ENCODE data around the gene BBLN.

Gene BBLN

DNA sequence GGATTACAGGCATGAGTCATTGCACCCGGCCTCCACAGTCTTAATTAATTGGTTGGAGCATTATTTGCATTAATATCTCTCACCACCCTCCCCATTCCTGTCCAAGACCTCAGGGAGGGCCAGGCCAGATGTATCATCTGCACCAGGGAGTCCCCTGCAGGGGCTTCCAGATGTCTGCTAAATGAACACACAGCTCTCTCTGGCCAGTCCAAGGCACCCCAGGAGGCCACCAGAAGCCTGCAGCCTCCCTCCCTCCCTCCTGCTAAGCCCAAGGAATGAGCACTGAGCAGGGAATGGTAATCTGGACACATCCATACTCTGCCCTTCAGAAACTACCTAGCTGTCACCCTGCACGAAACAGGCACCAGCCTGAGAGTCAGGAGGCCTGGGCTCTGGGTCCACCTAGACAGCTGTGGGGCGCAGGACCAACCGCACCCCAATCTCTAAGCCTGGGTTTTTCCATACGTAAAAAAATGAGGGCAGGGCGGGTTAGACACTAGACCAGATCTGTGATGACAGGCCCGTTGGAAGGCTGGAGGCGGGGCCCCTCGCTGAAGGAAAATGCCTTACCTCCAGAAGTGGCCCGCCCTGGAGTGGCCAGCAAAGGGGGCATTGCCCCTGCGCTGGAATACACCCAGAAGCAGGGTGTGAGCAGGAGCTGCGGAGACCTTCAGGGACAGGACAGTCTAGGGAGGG is 23.0 kb downstream of the BBLN start:
- DNase-seq (ENCODE audit: extremely low spot score): no peak
- ChIA-PET CTCF (interaction anchor here (1.1 to 2.0 kb wide), 6 partner anchors 8 to 159 kb away, joined by 3 to 6 read pairs (median 4); no protein-coding TSS in a partner anchor), POLR2A (no interaction called here)
- no peak for TF ChIP-seq CTCF (IDR thresholded peaks at IDR 0.05; ENCODE audit: control extremely low read depth, extremely low read depth, low read depth, missing control alignments)

DNA sequence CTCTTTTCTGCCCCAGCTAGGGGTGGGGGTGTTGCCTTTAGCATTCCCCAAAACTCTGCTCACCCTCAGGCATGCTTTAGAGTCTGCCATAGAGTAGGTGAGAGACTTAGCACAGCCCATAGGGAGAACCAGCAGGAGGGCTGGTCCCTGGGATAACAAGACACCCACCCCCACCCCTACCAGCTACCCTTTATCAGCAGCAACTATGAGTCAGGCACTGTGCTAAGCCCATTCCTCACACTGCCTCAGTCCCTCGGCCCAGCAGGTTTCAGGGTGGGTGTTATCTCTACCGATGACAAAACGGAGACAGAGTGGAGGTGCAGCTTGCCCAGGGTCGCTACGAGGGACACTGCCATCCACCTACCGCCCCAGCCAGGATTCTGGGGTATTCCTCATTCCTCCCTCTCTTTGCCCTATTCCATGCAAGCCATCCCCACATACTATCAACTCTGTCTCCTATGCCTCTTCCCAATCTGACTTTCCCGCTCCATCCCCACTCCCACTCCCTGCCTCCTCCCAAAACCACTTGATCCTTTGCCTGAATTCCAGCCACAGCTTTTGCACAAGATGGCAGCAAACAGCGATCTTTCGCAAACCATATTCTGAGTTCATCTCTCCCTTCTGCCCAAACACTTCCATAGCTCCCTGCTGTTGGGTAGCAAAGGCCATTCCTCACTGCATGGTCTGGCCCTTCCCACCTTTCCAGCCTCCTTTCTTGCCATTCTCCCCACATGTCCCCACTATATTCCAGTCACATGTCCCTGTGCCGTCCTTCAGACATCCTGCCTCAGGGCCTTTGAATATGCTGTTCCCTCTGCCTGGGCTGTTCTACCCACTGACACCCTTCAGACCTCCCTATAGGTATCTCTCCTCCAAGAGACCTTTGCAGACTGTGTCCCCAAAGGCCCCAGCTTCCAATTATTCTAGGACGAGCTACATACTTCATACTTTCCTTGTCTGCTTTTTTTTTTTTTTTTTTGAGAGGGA is 26.2 kb downstream of the BBLN start:
- no peak for DNase-seq (ENCODE audit: extremely low spot score)
- ChIA-PET CTCF (interaction anchor here (0.9 to 2.2 kb wide), 9 partner anchors 10 to 516 kb away, joined by 3 to 7 read pairs (median 3); partner anchors contain the start of gene PKN3), POLR2A (no interaction called here)
- TF ChIP-seq CTCF (IDR thresholded peaks at IDR 0.05; ENCODE audit: control extremely low read depth, extremely low read depth, low read depth, missing control alignments): no peak

DNA sequence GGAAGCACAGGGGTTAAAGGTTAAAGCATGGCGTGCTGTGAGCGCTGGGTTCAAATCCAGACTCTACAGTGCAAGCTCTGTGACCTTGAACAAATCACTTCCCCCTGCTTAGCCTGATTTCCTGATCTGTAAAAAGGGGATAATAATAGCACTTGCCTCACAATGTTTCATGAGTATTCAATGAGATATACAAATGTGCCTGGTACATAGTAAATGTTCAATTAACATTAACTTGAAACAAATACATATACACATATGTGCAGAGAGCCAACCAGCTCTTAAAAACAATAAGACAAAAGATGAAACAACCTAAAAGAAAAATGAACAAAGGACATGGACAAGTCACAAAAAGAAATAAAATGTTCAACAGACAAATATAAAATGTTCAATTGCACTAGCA is 27.3 kb downstream of the BBLN start:
- DNase-seq (ENCODE audit: extremely low spot score): no peak
- TF ChIP-seq CTCF (IDR thresholded peaks at IDR 0.05; ENCODE audit: control extremely low read depth, extremely low read depth, low read depth, missing control alignments): no peak
- ChIA-PET POLR2A (no interaction called here), CTCF (interaction anchor here (0.9 to 2.2 kb wide), 7 partner anchors 9 to 515 kb away, joined by 3 to 7 read pairs (median 3); partner anchors contain the start of gene PKN3)

DNA sequence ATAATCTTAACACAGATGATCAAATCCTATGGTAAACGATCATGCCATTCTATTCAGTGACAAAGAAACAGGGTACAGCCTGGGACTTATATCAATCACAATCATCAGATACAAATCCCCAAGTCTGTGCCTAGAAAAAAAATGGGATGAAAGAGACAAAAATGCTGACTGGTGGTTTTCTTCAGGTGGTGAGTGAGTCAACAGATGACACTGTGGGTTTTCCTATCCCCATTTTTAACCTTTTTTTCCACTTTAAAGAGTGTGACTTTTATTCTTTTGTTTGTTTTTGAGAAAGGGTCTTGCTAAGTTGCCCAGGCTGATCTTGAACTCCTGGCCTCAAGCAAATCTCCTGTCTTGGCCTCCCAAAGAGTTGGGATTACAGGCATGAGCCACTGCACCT is 28.1 kb downstream of the BBLN start:
- ChIA-PET CTCF (no interaction called here), POLR2A (no interaction called here)
- TF ChIP-seq CTCF (IDR thresholded peaks at IDR 0.05; ENCODE audit: control extremely low read depth, extremely low read depth, low read depth, missing control alignments): no peak
- no peak for DNase-seq (ENCODE audit: extremely low spot score)

GRCh38 chr9:128190013-128190412 is 29.9 kb downstream of the BBLN start:
- no peak for TF ChIP-seq CTCF (IDR thresholded peaks at IDR 0.05; ENCODE audit: control extremely low read depth, extremely low read depth, low read depth, missing control alignments)
- CTCF ChIA-PET: interaction anchor here (0.7 to 3.3 kb wide), 10 partner anchors 10 to 173 kb away, joined by 3 to 23 read pairs (median 4); partner anchors contain the start of gene DNM1
- DNase-seq (ENCODE audit: extremely low spot score): no peak
- POLR2A ChIA-PET: interaction anchor here (0.6 to 0.9 kb wide), 2 partner anchors 123 to 363 kb away, joined by 4 read pairs; partner anchors contain the start of genes NAIF1 and SPTAN1

Data from GM10248 (cell line).